Measurements from ENCODE around the gene SYNE2. TPM values are rescaled to one million over a fixed set of nuclear protein-coding genes. Genes with fewer than 3 reads are reported as not detected.

Gene SYNE2
- total and polyA plus RNA-seq, 2 of the 8 experiments (the other 6 are each of a cell fraction or from before 2014, with no cell fraction given) = 32.6 to 46.1 TPM

DNA sequence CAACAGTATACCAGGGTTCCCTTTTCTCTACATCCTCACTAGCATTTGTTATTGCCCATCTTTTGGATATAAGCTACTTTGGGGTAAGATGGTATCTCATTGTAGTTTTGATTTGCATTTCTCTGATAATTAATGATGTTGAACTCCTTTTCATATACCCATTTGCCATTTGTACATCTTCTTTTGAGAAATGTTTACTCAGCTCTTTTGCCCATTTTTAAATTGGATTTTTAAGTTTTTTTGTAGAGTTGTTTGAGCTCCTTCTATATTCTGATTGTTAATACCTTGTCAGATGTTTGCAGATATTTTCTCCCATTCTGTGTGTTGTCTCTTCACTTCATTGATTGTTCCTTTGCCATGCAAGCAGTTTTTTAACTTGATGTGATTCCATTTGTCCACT is 419.2 kb downstream of the SYNE2 start (continued):
- no peak for TF ChIP-seq MAFK (IDR thresholded peaks at IDR 0.05; ENCODE audit: low read depth, low read length)
- TF ChIP-seq, protein P1, sequence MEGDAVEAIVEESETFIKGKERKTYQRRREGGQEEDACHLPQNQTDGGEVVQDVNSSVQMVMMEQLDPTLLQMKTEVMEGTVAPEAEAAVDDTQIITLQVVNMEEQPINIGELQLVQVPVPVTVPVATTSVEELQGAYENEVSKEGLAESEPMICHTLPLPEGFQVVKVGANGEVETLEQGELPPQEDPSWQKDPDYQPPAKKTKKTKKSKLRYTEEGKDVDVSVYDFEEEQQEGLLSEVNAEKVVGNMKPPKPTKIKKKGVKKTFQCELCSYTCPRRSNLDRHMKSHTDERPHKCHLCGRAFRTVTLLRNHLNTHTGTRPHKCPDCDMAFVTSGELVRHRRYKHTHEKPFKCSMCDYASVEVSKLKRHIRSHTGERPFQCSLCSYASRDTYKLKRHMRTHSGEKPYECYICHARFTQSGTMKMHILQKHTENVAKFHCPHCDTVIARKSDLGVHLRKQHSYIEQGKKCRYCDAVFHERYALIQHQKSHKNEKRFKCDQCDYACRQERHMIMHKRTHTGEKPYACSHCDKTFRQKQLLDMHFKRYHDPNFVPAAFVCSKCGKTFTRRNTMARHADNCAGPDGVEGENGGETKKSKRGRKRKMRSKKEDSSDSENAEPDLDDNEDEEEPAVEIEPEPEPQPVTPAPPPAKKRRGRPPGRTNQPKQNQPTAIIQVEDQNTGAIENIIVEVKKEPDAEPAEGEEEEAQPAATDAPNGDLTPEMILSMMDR (IDR thresholded peaks at IDR 0.05; ENCODE audit: control extremely low read depth in 1 of 3, insufficient read depth in 1 of 3, low read depth in 1 of 3, low read length in 3 of 3) = no peak

MicroRNA genes within 50 kb of the gene (microRNA counts, 767-probe panel; counts per million panel counts)
- microRNA hsa-miR-548h-5p = 879 counts per million, percentile 95 among the panel's probes with 10 or more counts

Small RNA genes within 50 kb of the gene (microRNA-seq; reads per million reads assigned to microRNA genes)
- gene MIR548H1 (ENCODE audit: borderline microRNAs expressed in 2 of 2, borderline number of aligned reads in 2 of 2, borderline replicate concordance in 1 of 2) = 0 reads per million in 2 experiments

Small RNA genes within 50 kb of the gene (small RNA-seq; reads per million reads assigned to genes)
- not detected for gene MIR548H1 (ENCODE audit: insufficient read depth)
- gene RF00019 (ENCODE audit: insufficient read depth) = not detected
- not detected for gene RPS28P1 (ENCODE audit: insufficient read depth)

Other genes with a start within 250 kb of the SYNE2 start
- gene WDR89, start 211.1 kb upstream of the SYNE2 start, total RNA-seq (2021; fragmentation: NEBNext Ultra II Directional; extraction: Animal tissue kit (Norgen Biotek cat#: 25700)) = 32.0 and 32.9 TPM in 2 replicates
- 4.1 and 8.3 TPM in 2 replicates for gene WDR89, start 211.1 kb upstream of the SYNE2 start, polyA plus RNA-seq (2011; rRNA removed)
- 6.8 and 8.1 TPM in 2 replicates for gene SGPP1, start 124.9 kb upstream of the SYNE2 start, total RNA-seq (2021; fragmentation: NEBNext Ultra II Directional; extraction: Animal tissue kit (Norgen Biotek cat#: 25700))
- 5.1 and 5.7 TPM in 2 replicates for gene SGPP1, start 124.9 kb upstream of the SYNE2 start, polyA plus RNA-seq (2011; rRNA removed)

Measured in H1 (cell line).